HG03108 (cell line): ENCODE measurements around the gene TMEM209.

Experiments used
- ATAC-seq: cut with Tn5 transposase; IDR thresholded peaks from one replicate; pipeline ENCODE4 v1.9.1; 2021; ENCODE audit warnings: moderate library complexity; ENCODE audit not compliant: unreplicated experiment

TMEM209 gene

DNA sequence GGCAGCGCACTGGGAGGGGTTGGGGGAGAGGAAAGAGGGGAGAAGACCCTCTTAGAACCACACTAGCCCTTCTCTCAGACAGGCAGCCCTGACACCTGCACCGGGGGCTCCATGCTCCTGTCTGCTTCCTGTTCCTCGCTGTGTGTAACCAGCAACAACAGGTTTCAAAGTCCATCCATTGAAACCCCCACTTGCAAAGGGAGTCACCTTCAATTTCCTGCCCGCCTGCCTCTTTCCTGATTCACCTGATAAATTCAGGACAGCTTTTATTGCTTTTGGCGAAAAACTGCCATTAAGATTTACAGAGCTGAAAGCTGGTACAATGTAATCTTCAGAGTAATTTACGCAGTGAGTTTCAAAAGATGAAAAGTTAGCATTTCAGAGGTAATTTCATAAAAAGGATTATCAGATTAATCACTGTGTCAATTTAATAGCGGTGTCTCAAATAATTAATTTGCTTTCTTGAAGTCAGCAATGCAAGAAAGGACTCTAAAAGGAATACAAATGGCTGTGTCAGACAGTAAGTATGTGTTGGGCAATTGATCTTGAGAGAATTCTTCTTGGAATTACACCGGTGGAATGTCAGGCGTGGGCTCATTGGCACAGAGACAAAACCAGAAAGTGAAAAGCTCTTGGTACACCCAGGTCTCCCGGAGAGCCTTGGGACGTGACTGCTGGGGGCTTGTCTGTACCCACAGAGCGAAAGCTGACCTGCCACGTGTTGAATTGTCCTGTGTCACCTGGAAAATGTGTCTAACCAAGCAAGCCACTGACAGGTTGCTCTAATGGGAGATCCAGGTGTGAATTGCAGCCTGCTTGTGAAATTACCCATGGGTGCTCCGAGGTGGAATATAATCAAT lies 60.7 kb downstream of the TMEM209 start:
- ATAC-seq: no peak

DNA sequence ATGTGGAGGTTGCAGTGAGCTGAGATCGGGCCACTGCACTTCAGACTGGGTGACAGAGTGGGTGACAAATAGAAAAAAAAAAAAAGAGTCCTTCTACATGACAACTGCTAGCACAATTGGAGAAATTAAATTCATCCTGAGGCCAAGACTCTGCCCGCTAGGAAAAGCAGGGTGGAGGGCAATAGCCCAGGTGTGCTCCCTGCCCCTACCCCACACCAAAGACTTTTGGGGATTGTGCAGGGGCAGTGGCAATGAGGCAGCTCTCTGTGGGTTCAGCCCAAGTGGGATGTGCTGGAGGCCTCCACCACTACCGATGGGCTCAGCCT lies 61.3 kb downstream of the TMEM209 start:
- no peak for ATAC-seq

DNA sequence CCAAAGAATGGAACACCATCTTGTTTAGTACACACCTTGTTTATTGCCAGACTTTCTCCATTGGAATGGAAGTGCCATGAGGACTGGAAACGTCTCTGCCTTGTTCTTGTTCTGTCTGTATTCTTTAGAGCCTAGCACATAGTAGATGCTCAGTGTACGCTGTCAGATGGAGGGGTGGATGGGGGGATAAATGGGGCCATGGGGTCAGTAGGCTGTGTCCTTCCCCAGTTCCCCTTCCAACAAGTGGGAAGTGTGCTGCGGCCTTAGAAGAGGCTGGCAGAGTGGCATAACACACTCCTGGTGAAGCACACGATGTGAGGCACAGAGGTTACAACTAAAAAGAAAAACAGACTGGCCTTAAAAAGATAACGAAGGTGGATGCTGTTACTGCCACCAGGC lies 61.9 kb downstream of the TMEM209 start:
- no peak for ATAC-seq

DNA sequence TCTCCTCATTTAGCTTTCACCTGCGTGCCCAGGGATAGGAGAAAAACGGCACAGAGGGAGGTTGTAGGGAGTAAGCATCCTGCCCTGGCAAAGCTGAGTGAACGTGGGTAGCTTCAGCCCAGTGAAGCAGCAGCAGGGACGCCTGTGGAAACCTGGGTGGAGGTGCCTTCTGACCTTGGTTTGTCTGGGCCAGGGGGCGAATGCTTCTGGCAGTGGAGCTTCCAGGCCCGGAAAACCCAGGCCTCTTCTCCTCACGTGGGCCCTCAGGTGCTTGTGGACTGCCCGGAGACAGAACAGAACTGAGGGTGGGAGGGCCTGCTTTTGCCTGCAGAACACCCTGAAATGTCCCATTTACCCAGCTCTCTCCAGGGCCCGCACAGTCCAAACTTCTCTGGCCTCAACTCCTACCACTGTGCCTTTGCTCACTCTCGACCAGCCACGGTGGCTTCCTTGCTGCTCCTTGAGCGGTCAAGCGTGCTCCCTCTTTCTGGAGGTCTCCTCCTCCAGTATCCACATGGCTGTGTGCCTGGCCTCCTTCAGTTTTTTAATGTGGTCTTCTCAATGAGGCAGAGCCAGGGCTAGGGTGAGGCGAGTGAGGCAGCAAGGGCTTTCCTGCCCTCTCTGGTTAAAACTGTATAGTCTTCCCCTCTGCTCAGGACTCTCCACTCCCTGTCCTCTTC lies 62.4 kb downstream of the TMEM209 start:
- ATAC-seq: no peak

- no peak for ATAC-seq
These were observed 63.1 kb downstream of the TMEM209 start for GRCh38 chr7:130141884-130142653.

DNA sequence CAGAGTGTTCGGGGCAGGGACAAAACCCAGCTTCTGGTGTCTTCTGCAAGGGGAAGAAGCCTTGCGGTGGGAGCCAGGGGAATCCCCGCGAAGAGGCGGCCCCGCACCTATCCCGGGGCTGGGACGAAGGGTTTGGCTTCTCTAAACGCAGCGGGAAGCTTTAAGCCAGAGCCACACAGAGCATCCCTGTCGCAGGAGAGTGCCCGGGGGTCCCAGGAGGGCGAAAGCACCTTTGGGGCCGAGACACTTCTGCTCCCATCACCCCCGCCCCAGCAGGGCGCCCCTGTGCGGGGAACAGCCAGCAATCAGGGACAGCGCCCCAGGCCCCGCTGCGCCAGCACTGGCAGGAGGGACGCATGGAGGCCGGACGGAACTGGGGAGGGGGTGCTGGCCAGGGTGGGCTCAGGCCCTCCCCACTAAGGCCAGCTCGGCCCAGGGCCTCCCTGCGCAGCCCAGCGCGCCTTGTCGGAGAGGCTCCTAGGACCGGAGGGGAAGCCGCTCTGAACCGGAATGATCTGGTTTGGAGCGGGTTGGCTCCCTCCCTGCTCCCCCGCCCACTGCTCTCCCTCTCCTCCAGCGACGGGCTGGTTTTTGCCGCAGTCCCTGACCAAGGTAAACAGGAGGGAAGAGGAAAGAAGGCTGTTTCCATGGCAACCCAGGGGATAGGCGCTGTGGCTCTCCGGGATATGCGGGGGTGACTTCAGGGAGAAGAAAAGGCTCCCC lies 63.9 kb downstream of the TMEM209 start:
- ATAC-seq: no peak

GRCh38 chr7:130140551-130141160 lies 64.5 kb downstream of the TMEM209 start:
- no peak for ATAC-seq

DNA sequence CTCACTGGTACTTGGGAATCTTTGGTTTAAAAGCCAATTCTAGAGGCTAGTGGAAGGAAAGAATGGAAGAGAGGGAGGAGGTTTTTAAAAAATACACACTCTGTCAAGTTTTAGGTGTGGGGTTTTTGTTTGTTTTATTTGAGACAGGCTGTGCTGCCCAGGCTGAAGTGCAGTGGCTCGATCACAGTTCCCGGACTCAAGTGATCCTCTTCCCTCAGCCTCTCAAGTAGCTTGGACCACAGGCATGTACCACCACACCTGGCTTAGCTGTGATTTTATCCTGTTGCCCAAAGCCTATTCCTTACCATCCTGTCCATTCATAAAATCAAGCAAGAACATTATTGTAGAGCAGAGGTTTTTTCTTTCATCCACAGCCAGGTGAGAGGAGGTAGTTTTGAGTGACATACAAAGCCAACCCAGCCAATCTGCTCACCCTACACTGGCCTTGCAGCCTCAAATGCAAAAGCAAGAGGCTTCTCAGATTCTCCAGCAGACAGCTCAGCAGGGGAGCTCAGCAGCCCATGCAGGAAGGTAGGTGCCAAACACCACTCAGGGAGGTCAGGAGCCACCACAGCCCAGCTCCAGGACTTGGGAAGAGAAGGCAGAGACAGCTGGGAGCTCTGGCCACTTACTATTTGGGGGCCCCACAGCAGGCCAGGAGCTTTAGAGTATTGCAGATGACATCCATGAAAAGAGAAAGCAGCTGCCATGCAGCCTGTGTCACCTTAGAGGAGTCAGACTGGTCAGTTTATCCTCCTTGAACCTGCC lies 65.8 kb downstream of the TMEM209 start:
- ATAC-seq: no peak

- ATAC-seq: no peak
These were observed 68.0 kb downstream of the TMEM209 start for GRCh38 chr7:130137207-130137606.

DNA sequence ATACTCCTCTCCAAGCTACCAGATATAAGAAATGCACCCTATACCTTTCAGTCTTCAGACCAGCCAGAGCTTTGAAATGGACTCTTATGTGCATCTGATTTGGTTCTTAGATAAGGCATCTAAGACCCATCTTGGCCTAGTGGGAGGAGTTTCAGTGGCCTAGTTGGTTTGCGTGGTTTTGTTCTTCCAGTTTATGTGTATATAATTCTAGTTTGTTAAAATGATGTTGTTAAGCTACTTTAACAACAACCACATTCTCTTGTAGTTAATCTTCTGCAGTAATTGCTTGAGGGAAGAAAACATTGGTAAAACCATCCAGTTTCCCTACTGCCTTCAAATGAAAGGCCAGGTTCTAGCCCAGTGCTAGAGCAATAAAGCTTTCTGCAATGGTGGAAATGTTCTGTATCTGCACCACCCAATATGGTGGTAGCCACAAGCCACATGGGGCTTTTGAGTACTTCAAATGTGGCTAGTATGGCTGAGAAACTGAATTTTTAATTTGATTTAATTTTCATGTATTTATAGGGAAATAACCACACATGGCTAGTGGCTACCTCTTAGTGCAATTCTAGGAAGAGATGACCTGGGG lies 68.5 kb downstream of the TMEM209 start:
- no peak for ATAC-seq

- no peak for ATAC-seq
These were observed 69.7 kb downstream of the TMEM209 start for GRCh38 chr7:130135208-130136205.

GRCh38 chr7:130134726-130135125 lies 70.5 kb downstream of the TMEM209 start:
- no peak for ATAC-seq

GRCh38 chr7:130134106-130134636 lies 71.0 kb downstream of the TMEM209 start:
- no peak for ATAC-seq

DNA sequence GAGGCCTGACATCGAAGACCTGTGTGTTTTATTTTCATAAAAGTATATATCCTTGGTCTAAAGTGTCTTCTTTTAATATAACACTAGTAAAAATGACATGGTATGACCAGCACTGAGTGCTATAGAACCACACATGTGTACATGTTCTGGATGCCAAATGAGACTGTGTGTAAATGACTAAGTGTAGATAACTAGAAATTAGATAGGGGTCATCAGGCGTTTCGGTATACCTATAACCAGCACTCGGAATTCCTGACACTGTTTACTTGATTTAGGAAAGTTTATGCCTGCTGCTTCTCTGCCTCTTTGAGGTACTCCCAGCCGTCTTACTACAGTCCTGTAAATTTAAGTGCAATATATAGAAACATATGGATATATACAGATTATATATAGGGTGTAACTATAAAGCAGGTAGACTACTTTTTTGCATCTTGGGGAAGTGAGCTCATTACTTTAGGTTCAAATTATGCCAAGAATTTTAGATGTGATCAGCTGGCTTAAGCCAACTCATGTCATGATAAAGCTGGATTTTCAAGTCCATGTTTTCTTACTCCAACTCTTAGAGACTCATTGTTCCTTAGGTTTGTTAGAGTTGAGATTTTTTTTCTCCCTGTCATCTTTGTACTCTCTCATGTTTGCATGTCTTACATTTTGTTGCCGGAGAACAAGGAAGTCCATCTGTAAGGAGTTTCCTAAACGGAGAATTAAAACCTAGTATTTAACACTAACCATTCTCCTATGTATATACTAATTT lies 72.0 kb downstream of the TMEM209 start:
- no peak for ATAC-seq

GRCh38 chr7:130131964-130132875 lies 73.0 kb downstream of the TMEM209 start:
- no peak for ATAC-seq

- no peak for ATAC-seq
These were observed 73.9 kb downstream of the TMEM209 start for GRCh38 chr7:130131191-130131834.
